Suprapubic skin (tissue), 4 donors: ENCODE results near the gene TTC13.
"Not testable (repeated sequence)": the region's sequence is repeated elsewhere in the genome, so short reads cannot be mapped to it uniquely, and the experiment has no call there.

Experiments
- EP300 ChIP-seq: sonication (generic); formaldehyde crosslinking; IDR thresholded peaks from one replicate; pipeline ENCODE4 v1.6.1; 2017; ENCODE audit warnings: antibody characterized with exemption
- POLR2A ChIP-seq, 2 donors: fragments of 450-650 bp; IDR thresholded peaks; one replicate each; pipeline ENCODE4 v1.6.1; 2017; ENCODE audit warnings: antibody characterized with exemption in 2 of 2, mild to moderate bottlenecking in 2 of 2, moderate library complexity in 2 of 2
- POLR2AphosphoS5 ChIP-seq, 3 donors: sonication (generic); formaldehyde crosslinking; IDR thresholded peaks; one replicate each; pipeline ENCODE4 v1.6.1; 2017; ENCODE audit warnings: antibody characterized with exemption in 3 of 3
- TF ChIP-seq, protein P1 (sequence below), 2 donors: fragments of 200-600 bp in 1 of 2; fragments of 450-650 bp in 1 of 2; sonication (generic) in 1 of 2; IDR thresholded peaks; one replicate each; pipeline ENCODE4 v1.5.1; 2016 to 2019; ENCODE audit warnings: antibody characterized with exemption in 2 of 2, mild to moderate bottlenecking in 1 of 2, moderate library complexity in 1 of 2

DNA sequence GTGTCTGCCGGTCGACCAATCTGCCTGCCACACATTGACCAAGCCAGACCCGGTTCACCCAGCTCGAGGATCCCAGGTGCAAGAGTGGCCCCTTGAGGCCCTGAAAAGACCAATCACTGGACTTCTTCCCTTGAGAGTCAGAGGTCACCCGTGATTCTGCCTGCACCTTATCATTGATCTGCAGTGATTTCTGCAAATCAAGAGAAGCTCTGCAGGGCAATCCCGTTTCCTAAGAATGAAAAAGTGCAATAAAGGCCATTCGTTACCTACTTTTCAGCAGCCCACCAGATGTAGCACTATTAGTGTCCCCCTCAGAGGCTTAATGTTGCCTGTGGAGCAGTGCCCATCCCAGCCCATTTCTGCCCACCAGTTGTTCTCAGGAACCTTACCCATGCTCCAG, 43.9 kb upstream of the TTC13 start:
- TF ChIP-seq, protein P1, sequence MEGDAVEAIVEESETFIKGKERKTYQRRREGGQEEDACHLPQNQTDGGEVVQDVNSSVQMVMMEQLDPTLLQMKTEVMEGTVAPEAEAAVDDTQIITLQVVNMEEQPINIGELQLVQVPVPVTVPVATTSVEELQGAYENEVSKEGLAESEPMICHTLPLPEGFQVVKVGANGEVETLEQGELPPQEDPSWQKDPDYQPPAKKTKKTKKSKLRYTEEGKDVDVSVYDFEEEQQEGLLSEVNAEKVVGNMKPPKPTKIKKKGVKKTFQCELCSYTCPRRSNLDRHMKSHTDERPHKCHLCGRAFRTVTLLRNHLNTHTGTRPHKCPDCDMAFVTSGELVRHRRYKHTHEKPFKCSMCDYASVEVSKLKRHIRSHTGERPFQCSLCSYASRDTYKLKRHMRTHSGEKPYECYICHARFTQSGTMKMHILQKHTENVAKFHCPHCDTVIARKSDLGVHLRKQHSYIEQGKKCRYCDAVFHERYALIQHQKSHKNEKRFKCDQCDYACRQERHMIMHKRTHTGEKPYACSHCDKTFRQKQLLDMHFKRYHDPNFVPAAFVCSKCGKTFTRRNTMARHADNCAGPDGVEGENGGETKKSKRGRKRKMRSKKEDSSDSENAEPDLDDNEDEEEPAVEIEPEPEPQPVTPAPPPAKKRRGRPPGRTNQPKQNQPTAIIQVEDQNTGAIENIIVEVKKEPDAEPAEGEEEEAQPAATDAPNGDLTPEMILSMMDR (IDR thresholded peaks at IDR 0.05) = not testable (repeated sequence)
- not testable (repeated sequence) for TF ChIP-seq POLR2A (IDR thresholded peaks at IDR 0.05); POLR2AphosphoS5 (IDR thresholded peaks at IDR 0.05); EP300
